ENCODE results near the gene IL17RE. TPM values are rescaled to one million over a fixed set of nuclear protein-coding genes. Genes with fewer than 3 reads are reported as not detected.

Gene IL17RE
- total and polyA plus RNA-seq, 2 of the 13 experiments (the other 11 are each of a cell fraction or from before 2014, with no cell fraction given), result 14.5 to 24.1 TPM

- TF ChIP-seq MTF1 (CRISPR knock-in tag; IDR thresholded peaks at IDR 0.05) (0 out of 2 replicates have a peak, but pooled peaks have one; percentile 78), IRF1 (CRISPR knock-in tag; IDR thresholded peaks at IDR 0.05; ENCODE audit: low read depth) (no peak), CSRNP2 (CRISPR knock-in tag; conservative IDR thresholded peaks at IDR 0.05; ENCODE audit: low read depth) (no peak), ZNF143 (CRISPR knock-in tag; IDR thresholded peaks at IDR 0.05) (peak; percentile 38; the same call in 1 of the 2 replicates), NFYC (CRISPR knock-in tag; IDR thresholded peaks at IDR 0.05) (peak; percentile 38; the same call in 1 of the 2 replicates), THYN1 (CRISPR knock-in tag; IDR thresholded peaks at IDR 0.05; ENCODE audit: borderline replicate concordance, low read depth) (no peak), GTF2F1 (IDR thresholded peaks at IDR 0.05; ENCODE audit: low read length) (no peak), ZNF484 (CRISPR knock-in tag; IDR thresholded peaks at IDR 0.05; ENCODE audit: borderline replicate concordance, low read depth) (no peak), SRSF1 (optimal IDR thresholded peaks at IDR 0.05; ENCODE audit: low read depth, low read length) (no peak), ZNF589 (CRISPR knock-in tag; conservative IDR thresholded peaks at IDR 0.05) (no peak; the same call in 1 of the 2 replicates), ZNF562 (CRISPR knock-in tag; IDR thresholded peaks at IDR 0.05; ENCODE audit: borderline replicate concordance) (no peak)
- TF ChIP-seq, protein P1, sequence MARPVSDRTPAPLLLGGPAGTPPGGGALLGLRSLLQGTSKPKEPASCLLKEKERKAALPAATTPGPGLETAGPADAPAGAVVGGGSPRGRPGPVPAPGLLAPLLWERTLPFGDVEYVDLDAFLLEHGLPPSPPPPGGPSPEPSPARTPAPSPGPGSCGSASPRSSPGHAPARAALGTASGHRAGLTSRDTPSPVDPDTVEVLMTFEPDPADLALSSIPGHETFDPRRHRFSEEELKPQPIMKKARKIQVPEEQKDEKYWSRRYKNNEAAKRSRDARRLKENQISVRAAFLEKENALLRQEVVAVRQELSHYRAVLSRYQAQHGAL (CRISPR knock-in tag; IDR thresholded peaks at IDR 0.05; ENCODE audit: not compliant biosample characterization), result peak; percentile 79
Observed at GRCh38 chr3:9914559-9915253, 12.1 kb downstream of the IL17RE start (continued).

Data from HepG2 (cell line).